Common myeloid progenitor, CD34-positive (primary cell): ENCODE measurements around the gene PDLIM4.

Source experiments
- CTCF ChIA-PET: fragments of 350-600 bp; sonication (Branson Sonifier 250); formaldehyde crosslinking; loops from one replicate; lab custom pipeline; 2021; ENCODE audit warnings: antibody characterized with exemption; lab: Charles Lee
- POLR2A ChIA-PET: fragments of 350-600 bp; sonication (Branson Sonifier 250); formaldehyde crosslinking; loops from one replicate; lab custom pipeline; 2021; ENCODE audit warnings: antibody characterized with exemption; lab: Charles Lee
- DNase-seq, 3 donors: peaks; one replicate each; pipeline versions ENCODE4 v3.0.0 to v3.0.0-alpha.2; 2013
- H3K27ac ChIP-seq, 2 experiments: 1 replicate in 1 of 2; 2 replicates in 1 of 2; pipeline ENCODE4 v1.7.0; 2013; ENCODE audit warnings: inconsistent platforms in 2 of 2, low read length in 2 of 2, mild to moderate bottlenecking in 2 of 2, low read depth in 1 of 2, moderate library complexity in 1 of 2; ENCODE audit not compliant: severe bottlenecking in 2 of 2, insufficient read depth in 1 of 2, poor library complexity in 1 of 2
- H3K27me3 ChIP-seq, 5 experiments: replicated peaks in 2 of 5; 1 replicate in 3 of 5; 2 replicates in 2 of 5; pipeline versions ENCODE4 v1.6.1 to v1.7.0; 2013; ENCODE audit warnings: low read length in 4 of 5, mild to moderate bottlenecking in 2 of 5, moderate library complexity in 2 of 5, inconsistent platforms in 1 of 5; ENCODE audit not compliant: insufficient read depth in 5 of 5, control insufficient read depth in 4 of 5
- H3K36me3 ChIP-seq, 4 experiments: 1 replicate in 2 of 4; 2 replicates in 2 of 4; pipeline versions ENCODE4 v1.6.1 to v1.7.0; 2013; ENCODE audit warnings: low read length in 3 of 4, control low read depth in 1 of 4, mild to moderate bottlenecking in 1 of 4; ENCODE audit not compliant: control insufficient read depth in 4 of 4, insufficient read depth in 4 of 4
- H3K4me1 ChIP-seq, 4 experiments: 1 replicate in 3 of 4; 2 replicates in 1 of 4; pipeline versions ENCODE4 v1.6.1 to v1.7.1; 2013; ENCODE audit warnings: low read length in 3 of 4, mild to moderate bottlenecking in 3 of 4, control low read depth in 1 of 4, inconsistent platforms in 1 of 4, moderate library complexity in 1 of 4; ENCODE audit not compliant: control insufficient read depth in 4 of 4, insufficient read depth in 4 of 4; ENCODE audit errors: control extremely low read depth in 1 of 4
- H3K4me3 ChIP-seq, 7 experiments: 1 replicate in 4 of 7; 2 replicates in 3 of 7; pipeline versions ENCODE4 v1.5.1 to v1.7.0; 2013; ENCODE audit warnings: mild to moderate bottlenecking in 7 of 7, low read length in 6 of 7, moderate library complexity in 6 of 7, inconsistent platforms in 2 of 7, low read depth in 2 of 7, control low read depth in 1 of 7; ENCODE audit not compliant: insufficient read depth in 4 of 7, control insufficient read depth in 1 of 7; ENCODE audit errors: extremely low read depth in 1 of 7
- H3K9me3 ChIP-seq, 5 experiments: 1 replicate in 4 of 5; 2 replicates in 1 of 5; pipeline versions ENCODE4 v1.6.1 to v1.7.1; 2013; ENCODE audit warnings: low read length in 4 of 5, mild to moderate bottlenecking in 2 of 5, inconsistent platforms in 1 of 5, low read depth in 1 of 5, moderate library complexity in 1 of 5; ENCODE audit not compliant: control insufficient read depth in 4 of 5, insufficient read depth in 2 of 5; ENCODE audit errors: control extremely low read depth in 1 of 5
- WGBS: methylation state at CpG from one replicate; pipeline ENCODE4 v1.1.5; 2013; ENCODE audit not compliant: insufficient coverage; 5-methylcytosine and 5-hydroxymethylcytosine counted together

The PDLIM4 gene

GRCh38 chr5:132213666-132214065 is 43.8 kb upstream of the PDLIM4 start:
- Histone ChIP-seq H3K4me3 (no peak overlapping the region), H3K27me3 (no peaks in the 10 kb centered on the region), H3K27ac (no peak overlapping the region), H3K36me3 (no peaks in the 10 kb centered on the region), H3K9me3 (no peaks in the 10 kb centered on the region), H3K4me1 (peaks cover under 1 to 8% (median 8%) of the 10 kb centered on the region in 4 experiments)
- WGBS = 100% methylated on average over 7 of the region's 7 CpGs
- no peak for DNase-seq
- ChIA-PET CTCF (no interaction called here), POLR2A (no interaction called here)

- Histone ChIP-seq H3K36me3 (no peaks in the 10 kb centered on the region), H3K4me1 (no peaks in the 10 kb centered on the region), H3K27ac (no peak overlapping the region), H3K27me3 (peaks cover 0 to 2% (median 0%) of the 10 kb centered on the region in 5 experiments), H3K9me3 (no peaks in the 10 kb centered on the region), H3K4me3 (no peak overlapping the region)
- 89% methylated on average over 1 of the region's 4 CpGs for WGBS
- DNase-seq = no peak
- ChIA-PET POLR2A (no interaction called here), CTCF (interaction anchor here (0.6 to 1.6 kb wide), 3 partner anchors 10 to 461 kb away, joined by 3 to 6 read pairs (median 3); no protein-coding TSS in a partner anchor)
These were observed 43.0 kb upstream of the PDLIM4 start for GRCh38 chr5:132214491-132214890.

DNA sequence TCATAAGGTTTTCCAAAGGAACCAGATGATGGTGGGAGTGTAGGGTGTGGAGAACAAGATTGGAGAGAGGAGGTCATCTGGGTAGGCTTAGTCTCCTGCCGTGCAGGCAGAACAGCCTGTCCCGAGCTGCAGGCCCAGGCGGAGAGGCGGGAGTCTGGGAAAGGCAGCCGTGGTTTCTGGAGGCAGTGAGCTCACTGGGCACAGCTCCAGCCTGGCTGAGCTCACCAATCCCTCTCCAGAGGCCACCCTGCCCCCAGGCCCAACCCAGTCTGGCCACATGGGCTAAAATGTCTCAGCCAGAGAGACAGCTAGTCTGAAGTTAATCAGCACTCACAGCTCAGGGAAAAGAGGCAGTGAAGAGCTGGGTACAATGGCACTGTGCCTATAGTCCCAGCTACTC is 42.2 kb upstream of the PDLIM4 start:
- Histone ChIP-seq H3K4me3 (no peak overlapping the region), H3K27me3 (peaks cover 0 to 2% (median 0%) of the 10 kb centered on the region in 5 experiments), H3K4me1 (no peaks in the 10 kb centered on the region), H3K27ac (no peak overlapping the region), H3K9me3 (no peaks in the 10 kb centered on the region), H3K36me3 (no peaks in the 10 kb centered on the region)
- whole genome bisulfite sequencing = 100% methylated on average over 2 of the region's 5 CpGs
- ChIA-PET CTCF (interaction anchor here (0.6 to 1.9 kb wide), 5 partner anchors 9 to 60 kb away, joined by 3 to 6 read pairs (median 3); no protein-coding TSS in a partner anchor), POLR2A (no interaction called here)
- DNase-seq = no peak

GRCh38 chr5:132218321-132218720 is 39.2 kb upstream of the PDLIM4 start:
- Histone ChIP-seq H3K36me3 (no peaks in the 10 kb centered on the region), H3K27ac (no peak overlapping the region), H3K4me3 (no peak overlapping the region), H3K9me3 (no peaks in the 10 kb centered on the region), H3K4me1 (no peaks in the 10 kb centered on the region), H3K27me3 (peaks cover 0 to 2% (median 0%) of the 10 kb centered on the region in 5 experiments)
- ChIA-PET CTCF (interaction anchor here (0.6 to 1.5 kb wide), 4 partner anchors 9 to 151 kb away, joined by 3 to 4 read pairs (median 4); partner anchors contain the start of gene P4HA2), POLR2A (no interaction called here)
- WGBS = 100% methylated on average over 4 of the region's 4 CpGs
- no peak for DNase-seq

GRCh38 chr5:132219289-132219970 is 38.1 kb upstream of the PDLIM4 start:
- Histone ChIP-seq H3K27ac (no peak overlapping the region), H3K4me1 (no peaks in the 10 kb centered on the region), H3K36me3 (no peaks in the 10 kb centered on the region), H3K27me3 (peaks cover 0 to 2% (median 0%) of the 10 kb centered on the region in 5 experiments), H3K4me3 (no peak overlapping the region), H3K9me3 (no peaks in the 10 kb centered on the region)
- ChIA-PET POLR2A (no interaction called here), CTCF (interaction anchor here (1.2 kb wide), 1 partner anchor 8 kb away, joined by 4 read pairs; the partner anchor contains the start of gene P4HA2)
- DNase-seq = no peak
- WGBS = 93% methylated on average over 5 of the region's 6 CpGs

GRCh38 chr5:132219981-132220380 is 37.5 kb upstream of the PDLIM4 start:
- H3K9me3 ChIP-seq = no peaks in the 10 kb centered on the region
- no peaks in the 10 kb centered on the region for H3K36me3 ChIP-seq
- H3K27me3 ChIP-seq = peaks cover 0 to 2% (median 0%) of the 10 kb centered on the region in 5 experiments
- H3K4me3 ChIP-seq = no peak overlapping the region
- no peak for DNase-seq
- no peaks in the 10 kb centered on the region for H3K4me1 ChIP-seq
- POLR2A ChIA-PET = no interaction called here
- no peak overlapping the region for H3K27ac ChIP-seq
- CTCF ChIA-PET = interaction anchor here (0.8 kb wide), 1 partner anchor 20 kb away, joined by 3 read pairs; no protein-coding TSS in a partner anchor
- WGBS = 100% methylated on average over 1 of the region's 1 CpG

GRCh38 chr5:132220491-132220890 is 37.0 kb upstream of the PDLIM4 start:
- WGBS = 88% methylated on average over 2 of the region's 2 CpGs
- H3K4me3 ChIP-seq = no peak overlapping the region
- ChIA-PET POLR2A (no interaction called here), CTCF (interaction anchor here (0.8 kb wide), 1 partner anchor 20 kb away, joined by 3 read pairs; no protein-coding TSS in a partner anchor)
- no peaks in the 10 kb centered on the region for H3K4me1 ChIP-seq
- H3K9me3 ChIP-seq = no peaks in the 10 kb centered on the region
- peaks cover 0 to 2% (median 0%) of the 10 kb centered on the region in 5 experiments for H3K27me3 ChIP-seq
- no peak for DNase-seq
- H3K27ac ChIP-seq = no peak overlapping the region
- no peaks in the 10 kb centered on the region for H3K36me3 ChIP-seq
